MM.1S (cell line): ENCODE measurements around the gene PLA1A.

ENCODE experiments used
- DNase-seq: peaks from one replicate; pipeline ENCODE4 v3.0.0-alpha.2; 2015
- H2AFZ ChIP-seq: fragments of 300-600 bp; sonication (generic); 2 replicates; pipeline ENCODE4 v1.6.0; 2016; ENCODE audit warnings: antibody characterized with exemption, low read length
- H3F3A ChIP-seq: fragments of 300-600 bp; sonication (generic); 2 replicates; pipeline ENCODE4 v1.6.1; 2016; ENCODE audit warnings: mild to moderate bottlenecking, antibody characterized with exemption, low read length, moderate library complexity, mixed read lengths; ENCODE audit not compliant: insufficient read depth
- H3K27ac ChIP-seq: fragments of 300-600 bp; sonication (generic); 2 replicates; pipeline ENCODE4 v1.5.1; 2016; ENCODE audit warnings: mild to moderate bottlenecking, low read length
- H3K27me3 ChIP-seq: fragments of 300-600 bp; sonication (generic); replicated peaks from 2 replicates; pipeline ENCODE4 v1.6.0; 2016; ENCODE audit warnings: low read length; ENCODE audit not compliant: insufficient read depth
- H3K36me3 ChIP-seq: fragments of 300-600 bp; sonication (generic); replicated peaks from 2 replicates; pipeline ENCODE4 v1.6.1; 2016; ENCODE audit warnings: mild to moderate bottlenecking, low read length, mixed read lengths; ENCODE audit not compliant: insufficient read depth
- H3K4me1 ChIP-seq: fragments of 300-600 bp; sonication (generic); 2 replicates; pipeline ENCODE4 v1.6.1; 2016; ENCODE audit warnings: low read length, mixed read lengths
- H3K4me2 ChIP-seq: fragments of 300-600 bp; sonication (generic); 2 replicates; pipeline ENCODE4 v1.6.0; 2016; ENCODE audit warnings: low read depth, low read length
- H3K4me3 ChIP-seq: fragments of 300-600 bp; sonication (generic); 2 replicates; pipeline ENCODE4 v1.5.1; 2016; ENCODE audit warnings: low read length, mixed read lengths
- H3K79me2 ChIP-seq: fragments of 300-600 bp; sonication (generic); 2 replicates; pipeline ENCODE4 v1.6.1; 2016; ENCODE audit warnings: mixed run types, low read length, mixed read lengths
- H3K9ac ChIP-seq: fragments of 300-600 bp; sonication (generic); 2 replicates; pipeline ENCODE4 v1.6.1; 2016; ENCODE audit warnings: low read length, mixed read lengths
- H3K9me2 ChIP-seq: fragments of 300-600 bp; sonication (generic); replicated peaks from 2 replicates; pipeline ENCODE4 v1.6.1; 2016; ENCODE audit warnings: mild to moderate bottlenecking, low read length, mixed read lengths; ENCODE audit not compliant: insufficient read depth
- H3K9me3 ChIP-seq: fragments of 300-600 bp; sonication (generic); replicated peaks from 2 replicates; pipeline ENCODE4 v1.6.1; 2016; ENCODE audit warnings: mild to moderate bottlenecking, low read length, mixed read lengths; ENCODE audit not compliant: insufficient read depth
- H4K20me1 ChIP-seq: fragments of 300-600 bp; sonication (generic); 2 replicates; pipeline ENCODE4 v1.6.1; 2016; ENCODE audit warnings: mild to moderate bottlenecking, low read length, moderate library complexity, mixed read lengths; ENCODE audit not compliant: insufficient read depth
- CTCF ChIP-seq: fragments of 300-600 bp; sonication (generic); IDR thresholded peaks from 2 replicates; pipeline ENCODE4 v1.5.1; 2016; ENCODE audit warnings: antibody characterized with exemption, low read length, mixed read lengths
- EZH2 ChIP-seq: fragments of 300-600 bp; sonication (generic); optimal IDR thresholded peaks from 2 replicates; pipeline ENCODE3; 2017; ENCODE audit warnings: low read depth, mild to moderate bottlenecking, antibody characterized with exemption, low read length, mixed read lengths
- EZH2phosphoT487 ChIP-seq: fragments of 300-600 bp; sonication (generic); IDR thresholded peaks from 2 replicates; pipeline ENCODE4 v1.6.1; 2018; ENCODE audit warnings: antibody characterized with exemption, low read length

The PLA1A gene

DNA sequence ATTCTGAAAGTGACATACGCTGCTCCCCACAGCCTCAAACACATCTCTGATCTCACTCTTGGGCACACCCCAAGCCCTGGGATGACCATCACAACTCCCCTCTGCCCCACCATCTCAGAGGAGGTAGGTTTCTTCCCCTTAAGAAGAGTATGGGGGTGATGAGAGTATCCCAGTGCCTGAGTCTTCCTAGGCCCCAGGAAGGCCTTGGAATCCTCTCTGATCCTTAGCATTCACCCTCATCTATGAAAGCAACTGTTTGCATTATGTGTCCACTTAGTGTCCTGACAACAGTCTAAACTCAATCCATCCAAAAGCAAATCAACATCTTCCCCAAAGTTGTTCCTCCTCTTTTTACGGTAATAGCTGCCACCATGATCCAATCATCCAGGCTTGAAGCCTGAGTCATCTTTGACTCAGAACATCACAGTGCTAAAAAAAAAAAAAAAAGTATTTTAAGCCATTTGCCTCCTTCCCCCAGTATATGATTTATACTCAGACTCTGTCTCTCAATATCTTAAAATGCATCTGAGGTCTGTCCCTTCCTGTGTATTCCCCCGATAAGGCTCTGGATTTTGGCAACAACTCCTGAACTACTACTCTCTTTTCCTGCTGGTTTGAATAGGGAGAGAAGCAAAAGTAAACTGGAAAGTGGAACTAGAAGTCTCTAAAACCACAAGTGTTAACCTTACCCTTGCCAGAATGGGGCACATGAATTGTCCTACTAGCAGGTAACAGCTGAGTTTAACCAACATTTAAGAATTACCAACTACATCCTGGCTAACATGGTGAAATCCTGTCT lies 40.2 kb downstream of the PLA1A start:
- H2AFZ ChIP-seq: peak overlapping the region; percentile 32
- no peaks in the 10 kb centered on the region for H3K9me2 ChIP-seq
- H3K4me2 ChIP-seq: peak overlapping the region; percentile 69
- no peaks in the 10 kb centered on the region for H3K9me3 ChIP-seq
- DNase-seq: peak; percentile 72
- no peaks in the 10 kb centered on the region for H4K20me1 ChIP-seq
- H3K36me3 ChIP-seq: no peaks in the 10 kb centered on the region
- TF ChIP-seq CTCF (no peak), EZH2 (no peak), EZH2phosphoT487 (no peak)
- H3K79me2 ChIP-seq: no peaks in the 10 kb centered on the region
- H3F3A ChIP-seq: peaks cover 22% of the 10 kb centered on the region
- H3K4me3 ChIP-seq: peak overlapping the region; percentile 48
- H3K4me1 ChIP-seq: peaks cover 52% of the 10 kb centered on the region
- H3K27ac ChIP-seq: peak overlapping the region; percentile 93
- H3K27me3 ChIP-seq: no peaks in the 10 kb centered on the region
- peak overlapping the region; percentile 84 for H3K9ac ChIP-seq

GRCh38 chr3:119639494-119640350 lies 42.0 kb downstream of the PLA1A start:
- Histone ChIP-seq H3K4me3 (peak overlapping the region; percentile 2; the same call in 1 of the 2 replicates), H3K36me3 (no peaks in the 10 kb centered on the region), H3K9me3 (no peaks in the 10 kb centered on the region), H3K9me2 (no peaks in the 10 kb centered on the region), H4K20me1 (no peaks in the 10 kb centered on the region), H3K4me1 (peaks cover 62% of the 10 kb centered on the region), H2AFZ (0 out of 2 replicates have a peak overlapping the region, but pooled peaks have one; percentile 24), H3F3A (peaks cover 24% of the 10 kb centered on the region), H3K27ac (peak overlapping the region; percentile 93), H3K27me3 (no peaks in the 10 kb centered on the region), H3K4me2 (peak overlapping the region; percentile 69), H3K79me2 (no peaks in the 10 kb centered on the region), H3K9ac (peak overlapping the region; percentile 49)
- TF ChIP-seq CTCF: no peak
- TF ChIP-seq EZH2: no peak
- no peak for TF ChIP-seq EZH2phosphoT487
- DNase-seq: peak; percentile 35

GRCh38 chr3:119641416-119641815 lies 43.7 kb downstream of the PLA1A start:
- H3K36me3 ChIP-seq: no peaks in the 10 kb centered on the region
- no peak for DNase-seq
- no peak for TF ChIP-seq EZH2
- no peak for TF ChIP-seq CTCF
- TF ChIP-seq EZH2phosphoT487: no peak
- H4K20me1 ChIP-seq: no peaks in the 10 kb centered on the region
- peaks cover 24% of the 10 kb centered on the region for H3F3A ChIP-seq
- H3K9me3 ChIP-seq: no peaks in the 10 kb centered on the region
- H3K4me1 ChIP-seq: peaks cover 55% of the 10 kb centered on the region
- H3K4me3 ChIP-seq: no peak overlapping the region
- no peaks in the 10 kb centered on the region for H3K9me2 ChIP-seq
- H3K79me2 ChIP-seq: no peaks in the 10 kb centered on the region
- H3K9ac ChIP-seq: no peak overlapping the region
- no peak overlapping the region for H3K4me2 ChIP-seq
- H3K27ac ChIP-seq: no peak overlapping the region
- H2AFZ ChIP-seq: no peak overlapping the region
- no peaks in the 10 kb centered on the region for H3K27me3 ChIP-seq
